Subcutaneous adipose tissue (tissue), 4 donors: ENCODE measurements around the gene PRKG1. TPM values are rescaled to one million over a fixed set of nuclear protein-coding genes. Genes with fewer than 3 reads are reported as not detected.

Experiments used
- CTCF ChIP-seq: fragments of 450-650 bp; IDR thresholded peaks from one replicate; pipeline ENCODE4 v1.5.1; 2016; ENCODE audit warnings: low read depth, mild to moderate bottlenecking, control low read depth, antibody characterized with exemption, moderate library complexity
- total RNA-seq, 4 donors: library from RNA; depleted of rRNA; stranded (reverse); fragments of >200 nt; gene quantifications; one replicate each; pipeline ENCODE4 v1.1.0, GENCODE V29; 2016

PRKG1 gene
- total RNA-seq, 4 donors from 2014 or later: 7.6 to 17.2 (median 10.7) TPM

DNA sequence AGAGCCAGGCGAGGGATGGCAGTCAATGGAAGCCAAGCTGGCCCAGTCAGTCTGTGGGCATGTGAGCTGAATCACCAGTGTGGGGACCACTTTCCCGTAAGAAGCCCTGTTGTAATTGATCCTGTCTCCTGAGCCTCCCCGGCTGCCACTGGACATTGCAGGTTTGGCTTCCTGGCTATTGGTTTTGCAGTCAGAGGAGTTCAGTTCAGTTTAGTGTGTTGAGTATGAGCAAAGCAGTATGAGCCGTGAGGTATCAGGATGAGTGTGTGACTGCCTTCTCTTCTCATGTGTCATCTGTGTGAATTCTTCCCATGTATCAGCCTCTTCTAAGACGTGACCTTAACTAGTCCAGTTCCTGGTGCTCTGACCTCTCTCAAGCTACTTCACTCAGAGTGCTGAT lies 227.4 kb downstream of the PRKG1 start:
- TF ChIP-seq CTCF: no peak

- TF ChIP-seq CTCF: no peak
Observed at GRCh38 chr10:51302316-51302715, 228.0 kb downstream of the PRKG1 start.

GRCh38 chr10:51308116-51308515 lies 233.8 kb downstream of the PRKG1 start:
- no peak for TF ChIP-seq CTCF

- TF ChIP-seq CTCF: no peak
Observed at GRCh38 chr10:51311228-51311627, 236.9 kb downstream of the PRKG1 start.

- TF ChIP-seq CTCF: no peak
Observed at GRCh38 chr10:51312817-51313216, 238.5 kb downstream of the PRKG1 start.

- no peak for TF ChIP-seq CTCF
Observed at GRCh38 chr10:51313251-51313650, 239.0 kb downstream of the PRKG1 start.

DNA sequence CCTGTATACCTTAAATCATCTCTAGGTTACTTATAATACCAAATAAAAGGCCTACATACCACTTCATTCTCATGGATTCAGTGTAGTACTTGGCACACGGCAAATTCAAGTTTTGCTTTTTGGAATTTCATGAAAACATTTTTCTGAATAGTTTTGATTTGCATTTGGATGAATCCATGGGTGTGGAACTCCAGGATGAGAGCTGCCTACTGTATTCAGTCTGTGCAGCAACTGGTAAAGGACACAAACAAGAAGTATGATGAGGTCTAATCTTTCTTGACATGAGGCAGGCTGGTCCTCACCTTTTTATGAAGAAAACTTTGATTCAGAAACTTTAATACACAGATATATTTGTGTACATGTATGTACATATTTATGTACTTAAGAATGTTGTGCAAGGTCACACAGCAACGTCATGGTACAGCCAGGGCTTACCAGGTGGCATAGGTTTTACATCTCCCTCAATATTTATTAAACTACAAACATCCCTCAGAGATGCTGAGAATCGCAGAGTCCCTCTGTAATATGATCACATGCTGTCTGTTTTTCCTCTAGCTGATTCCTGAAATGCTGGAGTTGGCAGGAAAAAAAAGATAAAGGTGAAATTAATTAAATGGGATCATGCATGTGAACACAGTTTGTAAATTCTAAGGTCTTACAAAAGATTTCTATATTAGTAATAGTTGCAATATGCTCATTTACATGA lies 239.6 kb downstream of the PRKG1 start:
- no peak for TF ChIP-seq CTCF
